IMR-90 (cell line): ENCODE data around the gene FBN1. TPM values are rescaled to one million over a fixed set of nuclear protein-coding genes. Genes with fewer than 3 reads are reported as not detected.

ENCODE experiments used
- ATAC-seq: fragments of 200-7000 bp; cut with Tn5 transposase; 2 replicates; pipeline ENCODE4 v1.9.1; 2020; ENCODE audit warnings: low read depth, mild to moderate bottlenecking, moderate library complexity
- BruUV-seq: library from RNA; stranded (reverse); fragments of 400-500 nt; replicated peaks from 2 replicates; lab custom pipeline; 2021; lab: Mats Ljungman, UMichigan
- CTCF ChIA-PET: fragments of 300-600 bp; formaldehyde crosslinking; extraction: SDS; loops from one replicate; lab custom pipeline; 2021; ENCODE audit warnings: antibody characterized with exemption; lab: Yijun Ruan, JAX
- POLR2A ChIA-PET: fragments of 300-600 bp; sonication (Branson Sonifier 250); formaldehyde crosslinking; loops from one replicate; lab custom pipeline; 2022; ENCODE audit warnings: antibody characterized with exemption; ENCODE audit not compliant: unreplicated experiment; lab: Charles Lee
- DNase-seq: peaks from one replicate; pipeline ENCODE4 v3.0.0; 2013
- H2AFZ ChIP-seq: replicated peaks from 2 replicates; pipeline ENCODE3; 2013; ENCODE audit warnings: low read length, mild to moderate bottlenecking; ENCODE audit not compliant: poor library complexity
- H2AK5ac ChIP-seq: 2 replicates; pipeline ENCODE4 v1.6.1; 2013; ENCODE audit warnings: low read depth, low read length, inconsistent platforms
- H2AK9ac ChIP-seq: replicated peaks from 2 replicates; pipeline ENCODE3; 2013; ENCODE audit warnings: mild to moderate bottlenecking, low read depth, low read length, moderate library complexity; ENCODE audit not compliant: poor library complexity
- H2BK120ac ChIP-seq: 2 replicates; pipeline ENCODE4 v1.6.1; 2013; ENCODE audit warnings: low read depth, low read length, inconsistent platforms
- H2BK15ac ChIP-seq: 3 replicates; pipeline ENCODE4 v1.6.1; 2013; ENCODE audit warnings: low read depth, low read length, inconsistent platforms
- H2BK20ac ChIP-seq: 2 replicates; pipeline ENCODE4 v1.6.1; 2013; ENCODE audit warnings: low read depth, mild to moderate bottlenecking, inconsistent platforms, low read length, moderate library complexity
- H2BK5ac ChIP-seq: 2 replicates; pipeline ENCODE4 v1.6.1; 2013; ENCODE audit warnings: mild to moderate bottlenecking, low read depth, low read length, inconsistent platforms; ENCODE audit not compliant: poor library complexity, severe bottlenecking
- H3K14ac ChIP-seq: replicated peaks from 2 replicates; pipeline ENCODE4 v1.6.1; 2013; ENCODE audit warnings: low read depth, low read length, inconsistent platforms
- H3K18ac ChIP-seq: 2 replicates; pipeline ENCODE4 v1.6.1; 2013; ENCODE audit warnings: low read depth, low read length, control low read depth
- H3K23ac ChIP-seq: 2 replicates; pipeline ENCODE4 v1.6.1; 2013; ENCODE audit warnings: low read depth, low read length, inconsistent platforms
- H3K27ac ChIP-seq: 2 replicates; pipeline ENCODE4 v1.5.1; 2013; ENCODE audit warnings: mild to moderate bottlenecking, control low read depth, low read length; ENCODE audit not compliant: insufficient read depth
- H3K27me3 ChIP-seq: 2 replicates; pipeline ENCODE4 v1.6.1; 2013; ENCODE audit warnings: low read length; ENCODE audit not compliant: control insufficient read depth, insufficient read depth
- H3K36me3 ChIP-seq: 2 replicates; pipeline ENCODE4 v1.6.1; 2013; ENCODE audit warnings: low read length, mixed read lengths; ENCODE audit not compliant: control insufficient read depth, insufficient read depth
- H3K4ac ChIP-seq: 2 replicates; pipeline ENCODE4 v1.6.1; 2013; ENCODE audit warnings: low read depth, low read length, inconsistent platforms
- H3K4me1 ChIP-seq: 2 replicates; pipeline ENCODE4 v1.6.1; 2013; ENCODE audit warnings: low read length, mixed read lengths; ENCODE audit not compliant: control insufficient read depth, insufficient read depth
- H3K4me2 ChIP-seq: 2 replicates; pipeline ENCODE4 v1.6.1; 2013; ENCODE audit warnings: low read depth, mild to moderate bottlenecking, control low read depth, low read length, moderate library complexity
- H3K4me3 ChIP-seq: 2 replicates; pipeline ENCODE4 v1.5.1; 2013; ENCODE audit warnings: low read depth, mild to moderate bottlenecking, control low read depth, low read length, moderate library complexity; ENCODE audit not compliant: insufficient read depth
- H3K56ac ChIP-seq: 2 replicates; pipeline ENCODE4 v1.6.1; 2013; ENCODE audit warnings: low read length, inconsistent platforms; ENCODE audit not compliant: insufficient read depth; ENCODE audit errors: extremely low read depth
- H3K79me1 ChIP-seq, 2 experiments: 2 replicates each; pipeline ENCODE4 v1.6.1; 2013; ENCODE audit warnings: low read length in 2 of 2, inconsistent platforms in 1 of 2, low read depth in 1 of 2
- H3K9ac ChIP-seq: 2 replicates; pipeline ENCODE4 v1.6.1; 2013; ENCODE audit warnings: low read depth, low read length, control low read depth
- H3K9me1 ChIP-seq: 2 replicates; pipeline ENCODE4 v1.6.1; 2013; ENCODE audit warnings: low read length, inconsistent platforms; ENCODE audit not compliant: insufficient read depth
- H3K9me3 ChIP-seq: 2 replicates; pipeline ENCODE4 v1.6.1; 2013; ENCODE audit warnings: low read length; ENCODE audit not compliant: control insufficient read depth, insufficient read depth
- H4K20me1 ChIP-seq: 2 replicates; pipeline ENCODE4 v1.6.1; 2013; ENCODE audit warnings: low read length, inconsistent platforms; ENCODE audit not compliant: insufficient read depth
- H4K5ac ChIP-seq: 2 replicates; pipeline ENCODE4 v1.6.1; 2013; ENCODE audit warnings: mild to moderate bottlenecking, low read depth, low read length, control low read depth
- H4K8ac ChIP-seq, 2 experiments: 2 replicates each; pipeline ENCODE4 v1.6.1; 2013; ENCODE audit warnings: low read depth in 2 of 2, low read length in 2 of 2, control low read depth in 1 of 2, inconsistent platforms in 1 of 2
- H4K91ac ChIP-seq: 2 replicates; pipeline ENCODE4 v1.6.1; 2013; ENCODE audit warnings: low read depth, low read length, inconsistent platforms; ENCODE audit not compliant: insufficient read depth
- CEBPB ChIP-seq: IDR thresholded peaks from 2 replicates; pipeline ENCODE4 v1.6.1; 2012; ENCODE audit warnings: low read depth, low read length, improper control_type of control experiment
- FOS ChIP-seq: fragments of 150-350 bp; IDR thresholded peaks from 2 replicates; pipeline ENCODE4 v1.6.1; 2016; ENCODE audit warnings: low read depth, low read length
- MAZ ChIP-seq: IDR thresholded peaks from 2 replicates; pipeline ENCODE4 v1.6.1; 2012; ENCODE audit warnings: low read depth, mild to moderate bottlenecking, low read length, improper control_type of control experiment, moderate library complexity, borderline replicate concordance
- NFE2L2 ChIP-seq: fragments of 150-350 bp; IDR thresholded peaks from 2 replicates; pipeline ENCODE4 v1.6.1; 2016; ENCODE audit warnings: low read depth, mild to moderate bottlenecking, low read length
- RAD21 ChIP-seq: IDR thresholded peaks from 2 replicates; pipeline ENCODE4 v1.6.1; 2012; ENCODE audit warnings: low read length, improper control_type of control experiment
- RFX5 ChIP-seq: IDR thresholded peaks from 2 replicates; pipeline ENCODE4 v1.8.0; 2012; ENCODE audit warnings: low read depth, mild to moderate bottlenecking, low read length, moderate library complexity
- SMC3 ChIP-seq: fragments of 150-350 bp; IDR thresholded peaks from 2 replicates; pipeline ENCODE4 v1.6.1; 2016; ENCODE audit warnings: low read depth, mild to moderate bottlenecking, antibody characterized with exemption, low read length, moderate library complexity
- WGBS, 2 experiments: methylation state at CpG; one replicate each; pipeline versions ENCODE4 v1.1.5 to v1.1.7; 2013; ENCODE audit warnings: missing lambda C conversion rate in 2 of 2; ENCODE audit not compliant: insufficient read length in 1 of 2; ENCODE audit errors: extremely low coverage in 2 of 2; 5-methylcytosine and 5-hydroxymethylcytosine counted together
- dilution Hi-C: fragments of 300-500 bp; cut with HindIII; formaldehyde crosslinking; loops from one replicate; pipeline ENCODE4 v1.14.3; 2018; ENCODE audit warnings: low sequenced_read_pairs; ENCODE audit not compliant: unreplicated experiment
- in situ Hi-C: fragments of 300-500 bp; cut with MboI; formaldehyde crosslinking; loops from 3 replicates; pipeline ENCODE4 v1.14.3; 2019; ENCODE audit warnings: low sequenced_read_pairs, inconsistent platforms, mixed read lengths
- intact Hi-C: fragments of 100-400 bp; cut with micrococcal nuclease; formaldehyde crosslinking; loops from 2 replicates; pipeline ENCODE4 v1.10.0; 2022
- polyA plus RNA-seq, 3 experiments: library from polyadenylated mRNA; depleted of rRNA; stranded (reverse); fragments of >200 nt; gene quantifications; 2 replicates each; pipeline ENCODE4 v1.2.3, GENCODE V29; 2012; ENCODE audit warnings: low replicate concordance in 1 of 3
- total RNA-seq: library from RNA; depleted of rRNA; stranded (reverse); fragments of >200 nt; gene quantifications from 2 replicates; pipeline ENCODE4 v1.2.3, GENCODE V29; 2012
- TF ChIP-seq, protein P1 (sequence below): conservative IDR thresholded peaks from 2 replicates; pipeline ENCODE4 v1.5.1; 2012; ENCODE audit warnings: mild to moderate bottlenecking, low read depth, low read length, improper control_type of control experiment
- TF ChIP-seq, protein P2 (sequence below): fragments of 150-350 bp; IDR thresholded peaks from 2 replicates; pipeline ENCODE4 v1.6.1; 2017; ENCODE audit warnings: mild to moderate bottlenecking, antibody characterized with exemption, low read length, low read depth

Gene FBN1
- total and polyA plus RNA-seq, 2 of the 4 experiments (the other 2 are of a cell fraction), result 134 to 283 TPM

DNA sequence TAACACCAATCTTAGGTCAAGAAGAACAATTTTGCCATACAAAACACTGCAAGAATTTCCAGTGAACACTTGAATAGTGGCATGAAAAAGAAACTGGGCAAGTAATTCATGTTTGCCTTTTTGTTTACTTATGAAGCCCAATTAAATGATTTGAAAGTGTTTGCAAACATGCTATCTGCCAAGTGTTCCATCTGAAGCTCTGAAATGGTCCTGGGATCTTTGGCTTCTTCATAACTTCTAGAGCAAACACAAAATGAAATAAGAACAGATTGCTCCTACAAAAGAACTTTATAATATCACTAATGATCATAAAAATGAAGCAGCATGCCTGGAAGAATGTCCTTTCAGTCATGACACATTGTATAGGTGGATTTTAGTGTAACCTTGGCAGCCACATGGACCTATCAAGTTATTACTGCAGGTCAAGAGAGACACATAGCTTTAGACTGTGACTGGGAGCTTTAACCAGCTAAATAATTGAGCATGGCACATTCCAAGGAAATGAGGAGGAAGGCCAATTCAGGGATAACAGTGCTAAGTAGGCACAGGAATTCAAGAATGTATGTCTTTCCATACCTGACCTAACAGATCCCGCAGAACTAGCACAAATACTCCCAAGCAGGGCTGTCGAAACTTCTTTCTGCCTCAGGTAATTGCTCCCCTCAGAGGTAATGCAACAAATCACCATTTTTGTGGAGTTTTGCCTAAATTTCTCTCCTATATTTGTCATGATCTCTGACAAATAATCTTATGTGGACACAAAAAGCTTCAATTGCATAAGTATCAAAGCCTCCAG is 169.7 kb downstream of the FBN1 start:
- H3K79me1 ChIP-seq, result peaks cover 13 to 40% of the 10 kb centered on the region in 2 experiments; a peak in 3 of 4 replicates
- no TSS peak for BruUV-seq
- H2BK120ac ChIP-seq, result no peak overlapping the region
- WGBS, 2 experiments, result no CpG with 5 or more reads among the region's 2 CpGs
- dilution Hi-C loops, result no loop called here
- H4K5ac ChIP-seq, result no peak overlapping the region
- no peak overlapping the region for H3K27ac ChIP-seq
- H4K91ac ChIP-seq, result no peak overlapping the region
- no peak overlapping the region for H3K14ac ChIP-seq
- H3K9ac ChIP-seq, result no peak overlapping the region
- no peaks in the 10 kb centered on the region for H3K27me3 ChIP-seq
- H3K36me3 ChIP-seq, result peaks cover 33% of the 10 kb centered on the region
- intact Hi-C loops, result no loop called here
- CTCF ChIA-PET, result no interaction called here
- DNase-seq, result no peak
- POLR2A ChIA-PET, result interaction anchor here (0.7 kb wide), 1 partner anchor 347 kb away, joined by 9 read pairs; no protein-coding TSS in a partner anchor
- no peak for TF ChIP-seq RAD21
- TF ChIP-seq CEBPB, result no peak
- TF ChIP-seq NFE2L2, result no peak
- TF ChIP-seq FOS, result no peak
- no peak for TF ChIP-seq RFX5
- TF ChIP-seq SMC3, result no peak
- no peak for TF ChIP-seq MAZ
- TF ChIP-seq, protein P1, sequence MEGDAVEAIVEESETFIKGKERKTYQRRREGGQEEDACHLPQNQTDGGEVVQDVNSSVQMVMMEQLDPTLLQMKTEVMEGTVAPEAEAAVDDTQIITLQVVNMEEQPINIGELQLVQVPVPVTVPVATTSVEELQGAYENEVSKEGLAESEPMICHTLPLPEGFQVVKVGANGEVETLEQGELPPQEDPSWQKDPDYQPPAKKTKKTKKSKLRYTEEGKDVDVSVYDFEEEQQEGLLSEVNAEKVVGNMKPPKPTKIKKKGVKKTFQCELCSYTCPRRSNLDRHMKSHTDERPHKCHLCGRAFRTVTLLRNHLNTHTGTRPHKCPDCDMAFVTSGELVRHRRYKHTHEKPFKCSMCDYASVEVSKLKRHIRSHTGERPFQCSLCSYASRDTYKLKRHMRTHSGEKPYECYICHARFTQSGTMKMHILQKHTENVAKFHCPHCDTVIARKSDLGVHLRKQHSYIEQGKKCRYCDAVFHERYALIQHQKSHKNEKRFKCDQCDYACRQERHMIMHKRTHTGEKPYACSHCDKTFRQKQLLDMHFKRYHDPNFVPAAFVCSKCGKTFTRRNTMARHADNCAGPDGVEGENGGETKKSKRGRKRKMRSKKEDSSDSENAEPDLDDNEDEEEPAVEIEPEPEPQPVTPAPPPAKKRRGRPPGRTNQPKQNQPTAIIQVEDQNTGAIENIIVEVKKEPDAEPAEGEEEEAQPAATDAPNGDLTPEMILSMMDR, result no peak
- TF ChIP-seq, protein P2, sequence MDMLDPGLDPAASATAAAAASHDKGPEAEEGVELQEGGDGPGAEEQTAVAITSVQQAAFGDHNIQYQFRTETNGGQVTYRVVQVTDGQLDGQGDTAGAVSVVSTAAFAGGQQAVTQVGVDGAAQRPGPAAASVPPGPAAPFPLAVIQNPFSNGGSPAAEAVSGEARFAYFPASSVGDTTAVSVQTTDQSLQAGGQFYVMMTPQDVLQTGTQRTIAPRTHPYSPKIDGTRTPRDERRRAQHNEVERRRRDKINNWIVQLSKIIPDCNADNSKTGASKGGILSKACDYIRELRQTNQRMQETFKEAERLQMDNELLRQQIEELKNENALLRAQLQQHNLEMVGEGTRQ, result no peak
- H3K4me2 ChIP-seq, result no peak overlapping the region
- H2BK15ac ChIP-seq, result no peak overlapping the region
- in situ Hi-C loops, result no loop called here
- H3K9me1 ChIP-seq, result peaks cover 10% of the 10 kb centered on the region
- no peak overlapping the region for H3K23ac ChIP-seq
- no peak overlapping the region for H2AK5ac ChIP-seq
- H4K8ac ChIP-seq, result peak overlapping the region in 1 of 2 experiments; percentile 29; a peak in 1 of 4 replicates
- H3K18ac ChIP-seq, result no peak overlapping the region
- H3K4me1 ChIP-seq, result peaks cover 2% of the 10 kb centered on the region; the same call in 1 of the 2 replicates
- no peaks in the 10 kb centered on the region for H3K9me3 ChIP-seq
- no peak overlapping the region for H3K56ac ChIP-seq
- H2BK20ac ChIP-seq, result 0 out of 2 replicates have a peak overlapping the region, but pooled peaks have one; percentile 3
- ATAC-seq, result no peak; the same call in 1 of the 2 replicates
- H2AK9ac ChIP-seq, result no peak overlapping the region
- H2AFZ ChIP-seq, result no peak overlapping the region
- no peak overlapping the region for H3K4ac ChIP-seq
- no peaks in the 10 kb centered on the region for H4K20me1 ChIP-seq
- H3K4me3 ChIP-seq, result no peak overlapping the region
- H2BK5ac ChIP-seq, result peak overlapping the region; percentile 18
